Natural killer cell (primary cell): ENCODE measurements around the gene S100A2. TPM values are rescaled to one million over a fixed set of nuclear protein-coding genes. Genes with fewer than 3 reads are reported as not detected.
"Not testable (repeated sequence)": the region's sequence is repeated elsewhere in the genome, so short reads cannot be mapped to it uniquely, and the experiment has no call there.

ENCODE experiments used
- ATAC-seq, 3 donors: fragments of 150-1000 bp in 2 of 3; fragments of 200-7000 bp in 1 of 3; cut with Tn5 transposase; 1 replicate in 1 of 3; 2 replicates in 2 of 3; pipeline ENCODE4 v1.10.0; 2021; ENCODE audit warnings: mild to moderate bottlenecking in 2 of 3, moderate library complexity in 2 of 3
- DNase-seq, 2 donors: peaks; one replicate each; pipeline versions ENCODE4 v3.0.0 to v3.0.0-alpha.2; 2013 to 2021; ENCODE audit warnings: mixed read lengths in 1 of 2
- H3K27ac ChIP-seq: one replicate; pipeline ENCODE4 v1.5.1; 2013; ENCODE audit warnings: mild to moderate bottlenecking, low read length
- H3K27me3 ChIP-seq: one replicate; pipeline ENCODE4 v1.6.1; 2013; ENCODE audit warnings: low read length; ENCODE audit not compliant: control insufficient read depth, insufficient read depth
- H3K36me3 ChIP-seq: one replicate; pipeline ENCODE4 v1.6.1; 2013; ENCODE audit warnings: low read length; ENCODE audit not compliant: control insufficient read depth, insufficient read depth
- H3K4me1 ChIP-seq: one replicate; pipeline ENCODE4 v1.6.1; 2013; ENCODE audit warnings: low read length; ENCODE audit not compliant: control insufficient read depth, insufficient read depth
- H3K4me3 ChIP-seq: one replicate; pipeline ENCODE4 v1.5.1; 2013; ENCODE audit warnings: low read length
- H3K9me3 ChIP-seq: one replicate; pipeline ENCODE4 v1.6.1; 2013; ENCODE audit warnings: low read length; ENCODE audit not compliant: control insufficient read depth, insufficient read depth
- H3K27ac Mint-ChIP-seq, 2 donors: one replicate each; pipeline ENCODE4 v1.8.0; 2022; ENCODE audit warnings: mild to moderate bottlenecking in 2 of 2, mixed read lengths in 2 of 2, moderate library complexity in 1 of 2
- H3K27me3 Mint-ChIP-seq, 2 donors: one replicate each; pipeline ENCODE4 v1.8.0; 2022; ENCODE audit warnings: low read depth in 2 of 2, mixed read lengths in 2 of 2
- H3K36me3 Mint-ChIP-seq: one replicate; pipeline ENCODE4 v1.8.0; 2022; ENCODE audit warnings: mixed read lengths
- H3K4me1 Mint-ChIP-seq, 2 donors: one replicate each; pipeline ENCODE4 v1.8.0; 2022; ENCODE audit warnings: mixed read lengths in 2 of 2
- H3K4me3 Mint-ChIP-seq: one replicate; pipeline ENCODE4 v1.8.0; 2022; ENCODE audit warnings: mild to moderate bottlenecking, moderate library complexity, mixed read lengths
- H3K9me3 Mint-ChIP-seq, 2 donors: one replicate each; pipeline ENCODE4 v1.8.0; 2022; ENCODE audit warnings: mixed read lengths in 2 of 2
- CTCF ChIP-seq: fragments of 200-600 bp; IDR thresholded peaks from one replicate; pipeline ENCODE4 v1.8.0; 2022; ENCODE audit warnings: antibody characterized with exemption
- WGBS: methylation state at CpG from one replicate; pipeline ENCODE4 v1.1.7; 2013; ENCODE audit warnings: missing lambda C conversion rate; ENCODE audit not compliant: insufficient coverage; 5-methylcytosine and 5-hydroxymethylcytosine counted together
- intact Hi-C: fragments of 100-400 bp; cut with micrococcal nuclease; formaldehyde crosslinking; loops from one replicate; pipeline ENCODE4 v1.14.2; 2022
- total RNA-seq, 4 donors: library from RNA; stranded (reverse); fragments of 120-200 nt in 1 of 4; gene quantifications; one replicate each; pipeline versions ENCODE4 v1.2.3 to v1.2.4, GENCODE V29; 2013 to 2022

The S100A2 gene
- total RNA-seq, 3 donors from 2014 or later (not counting 1 experiment from before 2014, with no cell fraction given): not detected

GRCh38 chr1:153578490-153578889 is 12.8 kb upstream of the S100A2 start:
- H3K27me3 ChIP-seq: peaks cover 2% of the 10 kb centered on the region
- no peak for DNase-seq
- Mint-ChIP-seq H3K36me3 (no peaks in the 10 kb centered on the region), H3K4me3 (no peak overlapping the region), H3K4me1 (no peaks in the 10 kb centered on the region), H3K27ac (no peak overlapping the region), H3K9me3 (no peaks in the 10 kb centered on the region), H3K27me3 (peaks cover 19 to 27% of the 10 kb centered on the region in 2 donors)
- intact Hi-C loops: no loop called here
- H3K9me3 ChIP-seq: no peaks in the 10 kb centered on the region
- no peak for ATAC-seq
- no peak overlapping the region for H3K4me3 ChIP-seq
- no peaks in the 10 kb centered on the region for H3K4me1 ChIP-seq
- TF ChIP-seq CTCF: no peak
- H3K36me3 ChIP-seq: no peaks in the 10 kb centered on the region
- no peak overlapping the region for H3K27ac ChIP-seq

GRCh38 chr1:153577624-153578051 is 12.0 kb upstream of the S100A2 start:
- Mint-ChIP-seq H3K27ac (no peak overlapping the region), H3K9me3 (no peaks in the 10 kb centered on the region), H3K4me1 (no peaks in the 10 kb centered on the region), H3K4me3 (no peak overlapping the region), H3K36me3 (no peaks in the 10 kb centered on the region), H3K27me3 (peaks cover 19 to 27% of the 10 kb centered on the region in 2 donors)
- Histone ChIP-seq H3K4me3 (no peak overlapping the region), H3K4me1 (no peaks in the 10 kb centered on the region), H3K36me3 (no peaks in the 10 kb centered on the region), H3K9me3 (no peaks in the 10 kb centered on the region), H3K27me3 (peaks cover 2% of the 10 kb centered on the region), H3K27ac (no peak overlapping the region)
- no peak for TF ChIP-seq CTCF
- intact Hi-C loops: no loop called here
- 71% methylated on average over 9 of the region's 9 CpGs for WGBS
- DNase-seq (no peak), ATAC-seq (no peak)

- Histone ChIP-seq H3K27ac (no peak overlapping the region), H3K9me3 (no peaks in the 10 kb centered on the region), H3K27me3 (peaks cover 2% of the 10 kb centered on the region), H3K36me3 (no peaks in the 10 kb centered on the region), H3K4me3 (no peak overlapping the region), H3K4me1 (no peaks in the 10 kb centered on the region)
- Mint-ChIP-seq H3K27me3 (peaks cover 19 to 27% of the 10 kb centered on the region in 2 donors), H3K4me1 (no peaks in the 10 kb centered on the region), H3K36me3 (no peaks in the 10 kb centered on the region), H3K27ac (no peak overlapping the region), H3K9me3 (no peaks in the 10 kb centered on the region), H3K4me3 (no peak overlapping the region)
- intact Hi-C loops: no loop called here
- ATAC-seq: no peak
- 28% methylated on average over 4 of the region's 4 CpGs for WGBS
- DNase-seq: no peak
- TF ChIP-seq CTCF: no peak
Observed at GRCh38 chr1:153577138-153577537, 11.5 kb upstream of the S100A2 start.

- H3K9me3 ChIP-seq, DNase-seq, H3K4me1 Mint-ChIP-seq, H3K36me3 ChIP-seq, H3K4me3 Mint-ChIP-seq, H3K4me3 ChIP-seq, intact Hi-C loops, H3K27ac Mint-ChIP-seq, H3K27ac ChIP-seq, H3K4me1 ChIP-seq, H3K36me3 Mint-ChIP-seq, H3K9me3 Mint-ChIP-seq, ATAC-seq, H3K27me3 ChIP-seq: not testable (repeated sequence)
- WGBS: 90% methylated on average over 6 of the region's 10 CpGs
- H3K27me3 Mint-ChIP-seq: peaks cover 22 to 27% of the 10 kb centered on the region in 2 donors
Observed at GRCh38 chr1:153575497-153575896, 9.9 kb upstream of the S100A2 start.

GRCh38 chr1:153575081-153575491 is 9.4 kb upstream of the S100A2 start:
- H3K36me3 ChIP-seq, H3K36me3 Mint-ChIP-seq, intact Hi-C loops, H3K4me1 ChIP-seq, DNase-seq, H3K9me3 ChIP-seq, H3K4me1 Mint-ChIP-seq, H3K27me3 ChIP-seq, H3K27ac ChIP-seq, H3K9me3 Mint-ChIP-seq, ATAC-seq, H3K27ac Mint-ChIP-seq, H3K4me3 Mint-ChIP-seq, H3K4me3 ChIP-seq: not testable (repeated sequence)
- 94% methylated on average over 35 of the region's 35 CpGs for WGBS
- H3K27me3 Mint-ChIP-seq: peaks cover 22 to 27% of the 10 kb centered on the region in 2 donors
